Stimulated activated CD4-positive, alpha-beta T cell treated with anti-CD3 and anti-CD28 coated beads, Interleukin-1b, Interleukin-23, amount 100 ng/mL, for 1 hour (primary cell): ENCODE measurements around the gene TPPP.

Experiments used
- DNase-seq, 2 donors: peaks; one replicate each; pipeline ENCODE4 v3.0.0-alpha.2; 2020; ENCODE audit warnings: low read depth in 2 of 2

The TPPP gene

GRCh38 chr5:665541-665955 lies 27.6 kb downstream of the TPPP start:
- no peak for DNase-seq

- DNase-seq, result no peak
Observed at GRCh38 chr5:664994-665360, 28.2 kb downstream of the TPPP start.

- DNase-seq, result no peak
Observed at GRCh38 chr5:664343-664993, 28.7 kb downstream of the TPPP start.

GRCh38 chr5:663436-664342 lies 29.5 kb downstream of the TPPP start:
- DNase-seq, result no peak

GRCh38 chr5:662751-663435 lies 30.3 kb downstream of the TPPP start:
- DNase-seq, result no peak

- DNase-seq, result no peak
Observed at GRCh38 chr5:661891-662750, 31.0 kb downstream of the TPPP start.

- DNase-seq, result no peak
Observed at GRCh38 chr5:660491-661030, 32.6 kb downstream of the TPPP start.

GRCh38 chr5:659496-660263 lies 33.5 kb downstream of the TPPP start:
- DNase-seq, result no peak

- DNase-seq, result no peak
Observed at GRCh38 chr5:658103-658502, 35.0 kb downstream of the TPPP start.

- no peak for DNase-seq
Observed at GRCh38 chr5:657570-657969, 35.6 kb downstream of the TPPP start.

GRCh38 chr5:655406-655805 lies 37.7 kb downstream of the TPPP start:
- no peak for DNase-seq

GRCh38 chr5:654071-654778 lies 38.9 kb downstream of the TPPP start:
- no peak for DNase-seq

- DNase-seq, result no peak
Observed at GRCh38 chr5:652773-653350, 40.3 kb downstream of the TPPP start.

- DNase-seq, result no peak
Observed at GRCh38 chr5:652023-652515, 41.1 kb downstream of the TPPP start.

- no peak for DNase-seq
Observed at GRCh38 chr5:651296-652022, 41.7 kb downstream of the TPPP start.

- no peak for DNase-seq
Observed at GRCh38 chr5:647727-648126, 45.4 kb downstream of the TPPP start.

- no peak for DNase-seq
Observed at GRCh38 chr5:647311-647710, 45.8 kb downstream of the TPPP start.

- no peak for DNase-seq
Observed at GRCh38 chr5:646396-647201, 46.6 kb downstream of the TPPP start.
